ENCODE data around the gene EXOSC7. TPM values are rescaled to one million over a fixed set of nuclear protein-coding genes. Genes with fewer than 3 reads are reported as not detected.

EXOSC7 gene
- total RNA-seq, 1 donor from 2014 or later = 95.5 TPM

DNA sequence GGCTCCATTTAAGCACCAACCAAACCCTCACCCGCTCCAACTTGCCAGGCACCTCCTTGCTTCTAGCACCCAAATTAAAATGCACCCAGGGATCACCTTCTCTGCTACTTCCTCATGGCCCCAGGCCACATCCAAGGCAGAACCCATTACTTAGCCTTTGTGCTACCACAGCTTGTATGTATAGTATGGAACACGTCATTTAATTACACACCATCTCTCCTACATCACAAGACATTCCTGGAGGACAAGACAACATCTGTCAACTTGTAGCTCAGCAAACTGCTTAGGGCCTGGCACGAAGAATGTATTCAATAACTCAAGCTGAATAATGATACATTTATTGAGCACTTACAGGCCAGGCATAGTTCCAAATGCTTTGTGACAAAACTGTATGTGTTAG is 23.4 kb upstream of the EXOSC7 start:
- Mint-ChIP-seq H3K36me3 (ENCODE audit: low read depth) (peaks cover 4% of the 10 kb centered on the region), H3K27ac (no peak overlapping the region), H3K4me1 (no peaks in the 10 kb centered on the region), H3K4me3 (no peak overlapping the region), H3K27me3 (no peaks in the 10 kb centered on the region), H3K9me3 (no peaks in the 10 kb centered on the region)
- DNase-seq = no peak
- intact Hi-C loops (cut with micrococcal nuclease) = no loop called here

GRCh38 chr3:44954304-44954703 is 21.7 kb upstream of the EXOSC7 start:
- intact Hi-C loops (cut with micrococcal nuclease) = no loop called here
- no peaks in the 10 kb centered on the region for H3K27me3 Mint-ChIP-seq
- H3K36me3 Mint-ChIP-seq (ENCODE audit: low read depth) = peaks cover 8% of the 10 kb centered on the region
- H3K27ac Mint-ChIP-seq = no peak overlapping the region
- no peaks in the 10 kb centered on the region for H3K4me1 Mint-ChIP-seq
- no peaks in the 10 kb centered on the region for H3K9me3 Mint-ChIP-seq
- DNase-seq = no peak
- H3K4me3 Mint-ChIP-seq = no peak overlapping the region

DNA sequence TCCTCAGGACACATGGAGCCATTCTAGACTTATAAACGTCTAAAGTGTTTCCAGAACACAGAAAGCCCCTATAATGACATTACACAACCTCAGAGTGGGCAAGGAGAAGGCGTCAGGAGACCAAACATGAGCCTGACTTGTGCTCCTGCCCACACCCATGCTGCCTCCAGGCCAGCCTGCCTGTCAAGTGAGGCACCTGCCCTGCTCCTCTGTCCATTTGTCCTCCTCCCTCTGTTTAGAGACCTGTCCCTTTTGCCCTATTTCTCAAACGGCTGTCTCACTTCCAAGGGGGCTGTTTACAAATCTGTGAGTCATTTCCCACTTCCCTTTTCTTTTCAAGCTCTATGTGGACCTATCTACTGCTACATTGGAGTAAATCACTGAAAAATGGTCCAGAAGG is 21.1 kb upstream of the EXOSC7 start:
- no peaks in the 10 kb centered on the region for H3K4me1 Mint-ChIP-seq
- H3K27me3 Mint-ChIP-seq = no peaks in the 10 kb centered on the region
- no peak overlapping the region for H3K27ac Mint-ChIP-seq
- no peak for DNase-seq
- H3K36me3 Mint-ChIP-seq (ENCODE audit: low read depth) = peaks cover 8% of the 10 kb centered on the region
- intact Hi-C loops (cut with micrococcal nuclease) = no loop called here
- H3K9me3 Mint-ChIP-seq = no peaks in the 10 kb centered on the region
- no peak overlapping the region for H3K4me3 Mint-ChIP-seq

DNA sequence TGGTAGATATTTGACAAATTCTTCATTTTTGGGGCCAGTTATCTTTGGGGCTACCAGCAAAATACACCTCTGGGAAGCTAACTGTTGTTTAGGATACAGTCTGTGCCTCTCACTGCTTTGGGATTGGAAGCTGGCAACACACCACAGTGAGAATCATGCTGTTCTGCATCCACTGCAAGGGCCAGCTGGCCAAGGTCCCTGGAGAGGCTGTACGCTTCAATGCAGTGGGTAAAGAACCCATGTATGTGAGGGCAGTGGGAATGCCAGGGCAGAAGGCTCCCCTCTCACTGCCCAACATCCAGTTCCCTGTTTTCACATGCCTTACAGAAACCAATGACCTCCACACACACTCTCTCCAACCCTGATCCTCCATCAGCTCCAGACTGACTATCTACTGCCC is 20.1 kb upstream of the EXOSC7 start:
- DNase-seq = no peak
- Mint-ChIP-seq H3K36me3 (ENCODE audit: low read depth) (peaks cover 8% of the 10 kb centered on the region), H3K9me3 (no peaks in the 10 kb centered on the region), H3K27ac (no peak overlapping the region), H3K27me3 (no peaks in the 10 kb centered on the region), H3K4me3 (no peak overlapping the region), H3K4me1 (no peaks in the 10 kb centered on the region)
- intact Hi-C loops (cut with micrococcal nuclease) = no loop called here

- Mint-ChIP-seq H3K4me3 (no peak overlapping the region), H3K36me3 (ENCODE audit: low read depth) (peaks cover 6% of the 10 kb centered on the region), H3K4me1 (peaks cover 2% of the 10 kb centered on the region), H3K27ac (no peak overlapping the region), H3K9me3 (no peaks in the 10 kb centered on the region), H3K27me3 (no peaks in the 10 kb centered on the region)
- intact Hi-C loops (cut with micrococcal nuclease) = no loop called here
- no peak for DNase-seq
These were observed 18.1 kb upstream of the EXOSC7 start for GRCh38 chr3:44957986-44958385.

DNA sequence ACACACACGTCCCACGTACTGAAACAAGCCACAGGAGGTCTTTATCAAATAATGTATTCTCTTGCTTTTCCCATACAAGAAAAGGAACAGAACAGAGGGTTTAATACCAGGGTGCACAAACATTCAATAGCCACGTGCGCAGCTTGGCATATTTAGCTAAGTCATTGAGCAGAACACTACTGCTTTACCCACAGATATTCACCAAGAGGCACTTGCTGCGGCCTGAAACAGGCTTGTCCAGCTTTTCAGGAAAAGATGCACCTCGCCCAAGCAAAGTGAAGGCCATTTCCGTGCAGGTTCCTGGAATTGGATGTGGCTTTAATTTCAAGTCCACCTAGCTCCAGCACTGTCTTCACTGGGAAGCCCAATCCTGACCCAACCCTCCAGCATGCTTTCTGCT is 17.7 kb upstream of the EXOSC7 start:
- intact Hi-C loops (cut with micrococcal nuclease) = no loop called here

GRCh38 chr3:44960387-44961026 is 15.5 kb upstream of the EXOSC7 start:
- no peak overlapping the region for H3K27ac Mint-ChIP-seq
- peaks cover 8% of the 10 kb centered on the region for H3K36me3 Mint-ChIP-seq (ENCODE audit: low read depth)

More for the DNA sequence above, 17.7 kb upstream of the EXOSC7 start:
- no peak for DNase-seq
- Mint-ChIP-seq H3K27me3 (no peaks in the 10 kb centered on the region), H3K9me3 (no peaks in the 10 kb centered on the region), H3K4me3 (no peak overlapping the region), H3K36me3 (ENCODE audit: low read depth) (peaks cover 6% of the 10 kb centered on the region), H3K27ac (no peak overlapping the region), H3K4me1 (peaks cover 2% of the 10 kb centered on the region)

DNA sequence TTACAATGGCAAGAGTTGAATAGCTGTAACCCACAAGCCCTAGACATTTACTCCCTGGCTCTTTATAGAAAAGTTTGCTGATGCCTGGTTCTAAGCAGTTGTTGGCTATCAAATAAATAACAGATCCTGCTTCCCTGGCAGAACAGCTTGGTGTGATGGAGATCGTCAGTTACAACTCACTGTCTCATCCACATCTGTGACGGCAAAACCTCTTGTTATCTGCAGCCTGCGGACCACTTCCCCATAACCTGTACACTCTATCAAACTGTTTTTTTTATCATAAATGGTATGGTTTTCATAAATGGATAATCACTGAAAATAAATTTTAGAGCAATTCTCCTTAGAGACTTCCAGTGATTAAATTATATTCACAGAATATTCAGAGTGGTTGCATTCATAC is 14.2 kb upstream of the EXOSC7 start:
- no peaks in the 10 kb centered on the region for H3K27me3 Mint-ChIP-seq
- intact Hi-C loops (cut with micrococcal nuclease) = no loop called here
- H3K36me3 Mint-ChIP-seq (ENCODE audit: low read depth) = peaks cover 8% of the 10 kb centered on the region
- no peak overlapping the region for H3K27ac Mint-ChIP-seq
- no peak for DNase-seq
- no peak overlapping the region for H3K4me3 Mint-ChIP-seq
- H3K4me1 Mint-ChIP-seq = peaks cover 13% of the 10 kb centered on the region
- H3K9me3 Mint-ChIP-seq = no peaks in the 10 kb centered on the region

More at GRCh38 chr3:44960387-44961026, 15.5 kb upstream of the EXOSC7 start:
- H3K4me3 Mint-ChIP-seq = no peak overlapping the region
- H3K9me3 Mint-ChIP-seq = no peaks in the 10 kb centered on the region
- H3K4me1 Mint-ChIP-seq = peaks cover 12% of the 10 kb centered on the region
- no peak for DNase-seq
- H3K27me3 Mint-ChIP-seq = no peaks in the 10 kb centered on the region
- intact Hi-C loops (cut with micrococcal nuclease) = no loop called here

GRCh38 chr3:44962621-44963393 is 13.2 kb upstream of the EXOSC7 start:
- intact Hi-C loops (cut with micrococcal nuclease) = no loop called here
- Mint-ChIP-seq H3K27ac (no peak overlapping the region), H3K9me3 (no peaks in the 10 kb centered on the region), H3K4me3 (no peak overlapping the region), H3K4me1 (peaks cover 21% of the 10 kb centered on the region), H3K36me3 (ENCODE audit: low read depth) (peaks cover 8% of the 10 kb centered on the region), H3K27me3 (no peaks in the 10 kb centered on the region)
- no peak for DNase-seq

- H3K27ac Mint-ChIP-seq = no peak overlapping the region
- no peaks in the 10 kb centered on the region for H3K27me3 Mint-ChIP-seq
- no peak overlapping the region for H3K4me3 Mint-ChIP-seq
- intact Hi-C loops (cut with micrococcal nuclease) = no loop called here
- H3K4me1 Mint-ChIP-seq = peaks cover 30% of the 10 kb centered on the region
- no peak for DNase-seq
- peaks cover 5% of the 10 kb centered on the region for H3K36me3 Mint-ChIP-seq (ENCODE audit: low read depth)
- no peaks in the 10 kb centered on the region for H3K9me3 Mint-ChIP-seq
These were observed 12.3 kb upstream of the EXOSC7 start for GRCh38 chr3:44963571-44964325.

DNA sequence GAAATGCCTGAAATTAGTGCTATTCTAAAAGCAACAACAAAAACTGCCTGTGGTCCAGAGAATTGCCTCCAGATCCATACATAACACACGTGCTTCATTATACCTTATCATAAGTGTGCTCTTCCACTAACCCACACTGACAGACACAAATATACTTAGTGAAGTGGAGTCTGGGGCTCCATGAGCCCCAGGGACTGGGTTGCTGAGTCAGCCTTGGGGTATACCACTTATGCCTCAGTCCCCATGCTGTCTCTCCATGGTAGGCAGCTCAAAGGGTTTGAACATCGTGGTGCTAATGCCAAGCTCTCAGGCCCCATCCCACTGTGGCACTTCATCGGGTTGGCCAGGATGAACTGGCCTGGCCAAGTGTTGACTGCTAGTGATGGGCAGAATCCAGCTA is 10.9 kb upstream of the EXOSC7 start:
- Mint-ChIP-seq H3K4me3 (no peak overlapping the region), H3K27me3 (no peaks in the 10 kb centered on the region), H3K9me3 (no peaks in the 10 kb centered on the region), H3K27ac (no peak overlapping the region), H3K4me1 (peaks cover 44% of the 10 kb centered on the region), H3K36me3 (ENCODE audit: low read depth) (peaks cover 4% of the 10 kb centered on the region)
- intact Hi-C loops (cut with micrococcal nuclease) = no loop called here
- DNase-seq = no peak

GRCh38 chr3:44966795-44967278 is 9.2 kb upstream of the EXOSC7 start:
- peaks cover 50% of the 10 kb centered on the region for H3K4me1 Mint-ChIP-seq
- no peak overlapping the region for H3K4me3 Mint-ChIP-seq
- no peaks in the 10 kb centered on the region for H3K27me3 Mint-ChIP-seq
- H3K27ac Mint-ChIP-seq = no peak overlapping the region
- no peak for DNase-seq
- intact Hi-C loops (cut with micrococcal nuclease) = no loop called here
- H3K36me3 Mint-ChIP-seq (ENCODE audit: low read depth) = peaks cover 4% of the 10 kb centered on the region
- no peaks in the 10 kb centered on the region for H3K9me3 Mint-ChIP-seq

DNA sequence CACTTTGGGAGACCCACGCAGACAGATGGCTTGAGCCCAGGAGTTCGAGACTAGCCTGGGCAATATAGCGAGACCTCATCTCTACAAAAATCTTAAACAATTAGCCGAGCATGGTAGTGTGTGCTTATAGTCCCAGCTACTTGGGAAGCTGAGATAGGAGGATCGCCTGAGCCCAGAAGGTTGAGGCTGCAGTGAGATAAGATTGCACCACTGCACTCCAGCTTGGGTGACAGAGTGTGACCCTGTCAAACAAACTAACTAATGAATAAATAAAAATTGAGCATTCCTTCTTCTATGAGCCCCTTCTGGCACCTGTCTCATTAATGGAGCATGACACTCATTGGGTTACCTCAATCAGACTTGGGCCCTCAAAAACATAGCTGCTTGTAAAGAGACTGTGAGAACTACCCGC is 7.6 kb upstream of the EXOSC7 start:
- Mint-ChIP-seq H3K27me3 (no peaks in the 10 kb centered on the region), H3K4me1 (peaks cover 51% of the 10 kb centered on the region), H3K36me3 (ENCODE audit: low read depth) (peaks cover 4% of the 10 kb centered on the region), H3K27ac (no peak overlapping the region), H3K4me3 (no peak overlapping the region), H3K9me3 (no peaks in the 10 kb centered on the region)
- intact Hi-C loops (cut with micrococcal nuclease) = no loop called here
- DNase-seq = no peak
